GM12878 (cell line): Measurements from ENCODE around the gene ZCCHC8.
"Not testable (repeated sequence)": the region's sequence is repeated elsewhere in the genome, so short reads cannot be mapped to it uniquely, and the experiment has no call there.

ENCODE experiments used
- BCL3 ChIP-seq: IDR thresholded peaks from 2 replicates; pipeline ENCODE4 v1.6.1; 2011; ENCODE audit warnings: borderline replicate concordance, low read depth, mild to moderate bottlenecking, moderate library complexity, low read length; ENCODE audit not compliant: insufficient read depth, poor library complexity, severe bottlenecking
- CHD1 ChIP-seq: IDR thresholded peaks from 2 replicates; pipeline ENCODE4 v1.6.1; 2012; ENCODE audit warnings: low read depth, low read length, improper control_type of control experiment
- CHD2 ChIP-seq: IDR thresholded peaks from 2 replicates; pipeline ENCODE4 v1.6.1; 2011; ENCODE audit warnings: low read depth, low read length, improper control_type of control experiment, borderline replicate concordance
- CTCF ChIP-seq, 3 experiments: IDR thresholded peaks in 2 of 3; conservative IDR thresholded peaks in 1 of 3; 2 replicates each; pipeline ENCODE4 v1.5.1; 2011; ENCODE audit warnings: low read depth in 3 of 3, low read length in 3 of 3, mild to moderate bottlenecking in 3 of 3, control low read depth in 2 of 3, moderate library complexity in 2 of 3, inconsistent platforms in 1 of 3, mixed read lengths in 1 of 3; ENCODE audit not compliant: control insufficient read depth in 2 of 3, insufficient read depth in 1 of 3; ENCODE audit errors: extremely low read depth in 1 of 3
- EZH2 ChIP-seq: IDR thresholded peaks from 2 replicates; pipeline ENCODE4 v1.6.1; 2012; ENCODE audit warnings: low read depth, mild to moderate bottlenecking, control low read depth, inconsistent platforms, low read length, borderline replicate concordance; ENCODE audit not compliant: control insufficient read depth
- FOXM1 ChIP-seq: IDR thresholded peaks from 2 replicates; pipeline ENCODE4 v1.6.1; 2012; ENCODE audit warnings: low read depth, mild to moderate bottlenecking, inconsistent platforms, low read length, moderate library complexity
- NR2C1 ChIP-seq: fragments of 450-650 bp; IDR thresholded peaks from 2 replicates; pipeline ENCODE4 v1.6.1; 2017; ENCODE audit warnings: antibody characterized with exemption, mild to moderate bottlenecking, moderate library complexity
- NRF1 ChIP-seq: conservative IDR thresholded peaks from 2 replicates; pipeline ENCODE4 v1.6.1; 2011; ENCODE audit warnings: mild to moderate bottlenecking, low read depth, low read length, improper control_type of control experiment
- PML ChIP-seq: IDR thresholded peaks from 2 replicates; pipeline ENCODE4 v1.6.1; 2012; ENCODE audit warnings: low read length, inconsistent platforms
- POLR2AphosphoS5 ChIP-seq: IDR thresholded peaks from 2 replicates; pipeline ENCODE4 v1.6.1; 2011; ENCODE audit warnings: mild to moderate bottlenecking, low read length, inconsistent platforms
- REST ChIP-seq: IDR thresholded peaks from 2 replicates; pipeline ENCODE4 v1.6.1; 2012; ENCODE audit warnings: mild to moderate bottlenecking, low read depth, low read length
- RUNX3 ChIP-seq: IDR thresholded peaks from 2 replicates; pipeline ENCODE4 v1.6.1; 2012; ENCODE audit warnings: low read length, inconsistent platforms
- TCF3 ChIP-seq: IDR thresholded peaks from 2 replicates; pipeline ENCODE4 v1.6.1; 2012; ENCODE audit warnings: low read depth, mild to moderate bottlenecking, low read length, borderline replicate concordance; ENCODE audit not compliant: insufficient read depth
- ZSCAN29 ChIP-seq: fragments of 450-650 bp; IDR thresholded peaks from 2 replicates; pipeline ENCODE4 v1.6.1; 2017; ENCODE audit warnings: mild to moderate bottlenecking, moderate library complexity

DNA sequence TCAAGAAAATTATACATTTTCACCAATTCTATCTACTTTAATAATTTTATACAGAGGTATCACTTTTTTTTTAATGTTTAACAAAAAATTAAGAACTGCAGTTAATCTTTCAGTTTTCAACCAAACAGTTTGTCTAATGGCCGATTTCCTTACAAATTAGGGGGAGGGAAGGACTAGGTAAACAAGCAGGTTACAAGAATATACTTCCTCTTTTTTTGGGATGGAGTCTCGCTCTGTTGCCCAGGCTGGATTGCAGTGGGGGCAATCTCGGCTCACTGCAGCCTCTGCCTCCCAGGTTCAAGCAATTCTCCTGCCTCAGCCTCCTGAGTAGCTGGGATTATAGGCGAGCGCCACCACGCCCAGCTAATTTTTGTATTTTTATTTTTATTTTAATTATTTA lies 7.5 kb downstream of the ZCCHC8 start:
- not testable (repeated sequence) for TF ChIP-seq TCF3; EZH2; NR2C1; RUNX3; CTCF (IDR thresholded peaks at IDR 0.05 in 2 of 3, conservative IDR thresholded peaks at IDR 0.05 in 1 of 3; ENCODE audit: control insufficient read depth in 2 of 3, extremely low read depth in 1 of 3, insufficient read depth in 1 of 3, low read depth in 3 of 3, low read length in 3 of 3); BCL3; REST; FOXM1; CHD2; PML; ZSCAN29; POLR2AphosphoS5; NRF1; CHD1
